PC-3 (cell line): ENCODE measurements around the gene TMEM132D. TPM values are rescaled to one million over a fixed set of nuclear protein-coding genes. Genes with fewer than 3 reads are reported as not detected.

Experiments used
- ATAC-seq: fragments of 200-7000 bp; cut with Tn5 transposase; 2 replicates; pipeline ENCODE4 v1.9.1; 2020; ENCODE audit warnings: mild to moderate bottlenecking, moderate library complexity
- BruUV-seq: library from RNA; stranded (reverse); fragments of 400-500 nt; replicated peaks from 2 replicates; lab custom pipeline; 2021; lab: Mats Ljungman, UMichigan
- CTCF ChIA-PET: fragments of 300-600 bp; sonication (Branson Sonifier 250); formaldehyde crosslinking; loops from one replicate; lab custom pipeline; 2022; ENCODE audit warnings: antibody characterized with exemption; lab: Charles Lee
- POLR2A ChIA-PET: fragments of 300-600 bp; sonication (Branson Sonifier 250); formaldehyde crosslinking; loops from one replicate; lab custom pipeline; 2022; ENCODE audit warnings: antibody characterized with exemption; ENCODE audit not compliant: unreplicated experiment; lab: Charles Lee
- DNase-seq: peaks from one replicate; pipeline ENCODE4 v3.0.0-alpha.2; 2015
- H2AFZ ChIP-seq: fragments of 300-600 bp; sonication (generic); 2 replicates; pipeline ENCODE4 v1.6.0; 2016; ENCODE audit warnings: antibody characterized with exemption, low read length
- H3F3A ChIP-seq: fragments of 300-600 bp; sonication (generic); one replicate; pipeline ENCODE4 v1.6.0; 2017; ENCODE audit warnings: antibody characterized with exemption, low read length, control low read depth, mild to moderate bottlenecking; ENCODE audit not compliant: unreplicated experiment
- H3K27ac ChIP-seq: fragments of 300-600 bp; sonication (generic); 2 replicates; pipeline ENCODE4 v1.5.1; 2016; ENCODE audit warnings: mild to moderate bottlenecking, low read length
- H3K27me3 ChIP-seq: fragments of 300-600 bp; sonication (generic); 2 replicates; pipeline ENCODE4 v1.6.1; 2016; ENCODE audit warnings: low read length, mixed read lengths
- H3K36me3 ChIP-seq: fragments of 300-600 bp; sonication (generic); 2 replicates; pipeline ENCODE4 v1.6.1; 2016; ENCODE audit warnings: low read depth, mixed run types, low read length, mixed read lengths
- H3K4me1 ChIP-seq: fragments of 300-600 bp; sonication (generic); 2 replicates; pipeline ENCODE4 v1.5.1; 2016; ENCODE audit warnings: low read length; ENCODE audit not compliant: insufficient read depth
- H3K4me2 ChIP-seq: fragments of 300-600 bp; sonication (generic); 2 replicates; pipeline ENCODE4 v1.6.0; 2016; ENCODE audit warnings: low read length
- H3K4me3 ChIP-seq: fragments of 300-600 bp; sonication (generic); 2 replicates; pipeline ENCODE4 v1.5.1; 2016; ENCODE audit warnings: mild to moderate bottlenecking, low read length, mixed read lengths
- H3K79me2 ChIP-seq: fragments of 300-600 bp; sonication (generic); 2 replicates; pipeline ENCODE4 v1.6.1; 2017; ENCODE audit warnings: low read length, mixed read lengths
- H3K9ac ChIP-seq: fragments of 300-600 bp; sonication (generic); 2 replicates; pipeline ENCODE4 v1.6.0; 2016; ENCODE audit warnings: mild to moderate bottlenecking, low read length
- H3K9me2 ChIP-seq: fragments of 300-600 bp; sonication (generic); replicated peaks from 2 replicates; pipeline ENCODE4 v1.6.1; 2016; ENCODE audit warnings: mixed run types, low read length, mixed read lengths
- H3K9me3 ChIP-seq: fragments of 300-600 bp; sonication (generic); 2 replicates; pipeline ENCODE4 v1.6.1; 2016; ENCODE audit warnings: low read length, mixed read lengths
- H4K20me1 ChIP-seq: fragments of 300-600 bp; sonication (generic); 2 replicates; pipeline ENCODE4 v1.6.1; 2016; ENCODE audit warnings: low read length, mixed read lengths
- CTCF ChIP-seq: fragments of 300-600 bp; sonication (generic); conservative IDR thresholded peaks from 2 replicates; pipeline ENCODE4 v1.5.1; 2017; ENCODE audit warnings: antibody characterized with exemption, low read depth, mild to moderate bottlenecking, low read length
- EZH2 ChIP-seq: fragments of 300-600 bp; sonication (generic); IDR thresholded peaks from one replicate; pipeline ENCODE4 v1.6.1; 2017; ENCODE audit warnings: antibody characterized with exemption, mild to moderate bottlenecking, low read length; ENCODE audit not compliant: unreplicated experiment
- EZH2phosphoT487 ChIP-seq: fragments of 300-600 bp; sonication (generic); IDR thresholded peaks from 2 replicates; pipeline ENCODE4 v1.6.1; 2018; ENCODE audit warnings: mild to moderate bottlenecking, antibody characterized with exemption, low read length, borderline replicate concordance
- intact Hi-C: fragments of 100-400 bp; cut with micrococcal nuclease; formaldehyde crosslinking; loops from 2 replicates; pipeline ENCODE4 v1.9.0; 2023
- total RNA-seq: library from RNA; depleted of rRNA; stranded (reverse); fragments of >200 nt; gene quantifications from 2 replicates; pipeline ENCODE4 v1.2.3, GENCODE V29; 2014

TMEM132D gene
- total RNA-seq, 1 experiment from 2014 or later: not detected

- CTCF ChIA-PET: no interaction called here
- H3K36me3 ChIP-seq: no peaks in the 10 kb centered on the region
- POLR2A ChIA-PET: no interaction called here
- H4K20me1 ChIP-seq: no peaks in the 10 kb centered on the region
- BruUV-seq: no TSS peak
- no peak for ATAC-seq
- 0 out of 2 replicates have a peak, but pooled peaks cover 4% of the 10 kb centered on the region for H3K9me3 ChIP-seq
- H3K4me2 ChIP-seq: no peak overlapping the region
- no peaks in the 10 kb centered on the region for H3K9me2 ChIP-seq
- no peaks in the 10 kb centered on the region for H3K27me3 ChIP-seq
- no peak overlapping the region for H3K4me3 ChIP-seq
- intact Hi-C loops: no loop called here
- no peak for DNase-seq
- H3K4me1 ChIP-seq: no peaks in the 10 kb centered on the region
- no peak overlapping the region for H3K9ac ChIP-seq
- TF ChIP-seq EZH2 (no peak), EZH2phosphoT487 (no peak), CTCF (no peak)
- H3F3A ChIP-seq: no peaks in the 10 kb centered on the region
- no peak overlapping the region for H3K27ac ChIP-seq
- no peaks in the 10 kb centered on the region for H3K79me2 ChIP-seq
- H2AFZ ChIP-seq: no peak overlapping the region
These were observed 437.3 kb downstream of the TMEM132D start for GRCh38 chr12:129466499-129466898.

GRCh38 chr12:129459886-129460285, 443.9 kb downstream of the TMEM132D start:
- no peak overlapping the region for H3K4me2 ChIP-seq
- DNase-seq (no peak), ATAC-seq (no peak)
- no peak overlapping the region for H2AFZ ChIP-seq
- no TSS peak for BruUV-seq
- H3K9me3 ChIP-seq: peaks cover 4% of the 10 kb centered on the region; the same call in 1 of the 2 replicates
- H3K27me3 ChIP-seq: no peaks in the 10 kb centered on the region
- TF ChIP-seq CTCF: no peak
- TF ChIP-seq EZH2: no peak
- TF ChIP-seq EZH2phosphoT487: no peak
- no peak overlapping the region for H3K4me3 ChIP-seq
- no peaks in the 10 kb centered on the region for H3K36me3 ChIP-seq
- H3K79me2 ChIP-seq: no peaks in the 10 kb centered on the region
- no peaks in the 10 kb centered on the region for H4K20me1 ChIP-seq
- ChIA-PET POLR2A (no interaction called here), CTCF (no interaction called here)
- no peak overlapping the region for H3K9ac ChIP-seq
- no peak overlapping the region for H3K27ac ChIP-seq
- intact Hi-C loops: no loop called here
- H3K4me1 ChIP-seq: no peaks in the 10 kb centered on the region
- H3F3A ChIP-seq: no peaks in the 10 kb centered on the region
- H3K9me2 ChIP-seq: no peaks in the 10 kb centered on the region

- ChIA-PET POLR2A (no interaction called here), CTCF (no interaction called here)
- Histone ChIP-seq H3K4me3 (no peak overlapping the region), H3K79me2 (no peaks in the 10 kb centered on the region), H3K4me1 (no peaks in the 10 kb centered on the region), H2AFZ (no peak overlapping the region), H3K9me3 (no peaks in the 10 kb centered on the region), H4K20me1 (no peaks in the 10 kb centered on the region), H3K27ac (no peak overlapping the region), H3K9me2 (no peaks in the 10 kb centered on the region), H3K9ac (no peak overlapping the region), H3K4me2 (no peak overlapping the region), H3F3A (no peaks in the 10 kb centered on the region), H3K36me3 (no peaks in the 10 kb centered on the region), H3K27me3 (0 out of 2 replicates have a peak, but pooled peaks cover 13% of the 10 kb centered on the region)
- intact Hi-C loops: no loop called here
- BruUV-seq: no TSS peak
- ATAC-seq (no peak), DNase-seq (no peak)
- TF ChIP-seq CTCF: no peak
- no peak for TF ChIP-seq EZH2phosphoT487
- no peak for TF ChIP-seq EZH2
These were observed 457.1 kb downstream of the TMEM132D start for GRCh38 chr12:129446696-129447095.
